Heart left ventricle (tissue), 16 donors: ENCODE results near the gene NAP1L3. TPM values are rescaled to one million over a fixed set of nuclear protein-coding genes. Genes with fewer than 3 reads are reported as not detected.

Experiments used
- ATAC-seq, 4 donors: fragments of 200-7000 bp; cut with Tn5 transposase; one replicate each; pipeline ENCODE4 v1.9.1; 2020 to 2022; ENCODE audit warnings: moderate library complexity in 4 of 4, mild to moderate bottlenecking in 3 of 4, moderate number of reproducible peaks in 1 of 4
- DNase-seq, 5 donors: peaks; one replicate each; pipeline ENCODE4 v3.0.0-alpha.2; 2020
- H3K27ac ChIP-seq, 12 donors: fragments of 200-600 bp; sonication (generic) in 4 of 12; one replicate each; pipeline versions ENCODE4 v1.5.0 to v1.8.0; 2016 to 2022; ENCODE audit warnings: mild to moderate bottlenecking in 2 of 12
- H3K27me3 ChIP-seq, 9 donors: fragments of 200-600 bp; sonication (generic) in 2 of 9; one replicate each; pipeline versions ENCODE4 v1.5.1 to v1.8.0; 2016 to 2022; ENCODE audit warnings: mild to moderate bottlenecking in 3 of 9
- H3K36me3 ChIP-seq, 9 donors: fragments of 200-600 bp; sonication (generic) in 2 of 9; one replicate each; pipeline versions ENCODE4 v1.5.0 to v1.8.0; 2018 to 2022; ENCODE audit warnings: mild to moderate bottlenecking in 2 of 9
- H3K4me1 ChIP-seq, 12 donors: fragments of 200-600 bp; sonication (generic) in 4 of 12; one replicate each; pipeline versions ENCODE4 v1.5.0 to v1.8.0; 2016 to 2022; ENCODE audit warnings: mild to moderate bottlenecking in 3 of 12
- H3K4me3 ChIP-seq, 12 donors: fragments of 200-600 bp; sonication (generic) in 4 of 12; one replicate each; pipeline versions ENCODE4 v1.5.0 to v1.8.0; 2017 to 2022; ENCODE audit warnings: mild to moderate bottlenecking in 9 of 12, moderate library complexity in 4 of 12
- H3K9me3 ChIP-seq, 12 donors: fragments of 200-600 bp; sonication (generic) in 4 of 12; one replicate each; pipeline versions ENCODE4 v1.5.0 to v1.8.0; 2016 to 2022; ENCODE audit warnings: mild to moderate bottlenecking in 1 of 12
- CTCF ChIP-seq, 12 donors: fragments of 200-600 bp; sonication (generic) in 4 of 12; IDR thresholded peaks; one replicate each; pipeline versions ENCODE4 v1.5.0 to v1.8.0; 2018 to 2022; ENCODE audit warnings: antibody characterized with exemption in 12 of 12, mild to moderate bottlenecking in 5 of 12
- POLR2A ChIP-seq, 2 donors: fragments of 450-650 bp; IDR thresholded peaks; one replicate each; pipeline ENCODE4 v1.6.1; 2017; ENCODE audit warnings: antibody characterized with exemption in 2 of 2, mild to moderate bottlenecking in 2 of 2, moderate library complexity in 2 of 2
- WGBS, 4 donors: extraction: QIAGEN DNeasy Blood & Tissue Kit in 2 of 4; methylation state at CpG; one replicate each; pipeline versions ENCODE4 v1.1.5 to v1.1.7; 2013 to 2018; 5-methylcytosine and 5-hydroxymethylcytosine counted together
- intact Hi-C, 10 donors: fragments of 100-400 bp; cut with DNase I; formaldehyde crosslinking; loops; one replicate each; pipeline versions ENCODE4 v1.11.1 to v1.14.2; 2022
- long read RNA-seq, 3 donors: library from polyadenylated mRNA; unstranded; transcript quantifications; one replicate each; pipeline ENCODE4 v2.0.0, GENCODE V29; 2020 to 2021
- polyA plus RNA-seq, 2 donors: library from polyadenylated mRNA; stranded (reverse); fragments of 200-250 nt; gene quantifications; one replicate each; pipeline ENCODE4 v1.2.3, GENCODE V29; 2013
- total RNA-seq, 9 donors: library from RNA; depleted of rRNA in 2 of 9; stranded (reverse); fragments of >200 nt in 2 of 9; fragmentation: NEBNext Ultra II Directional in 3 of 9; extraction: Animal tissue kit (Norgen Biotek cat#: 25700) in 3 of 9; gene quantifications; one replicate each; pipeline versions ENCODE4 v1.1.0 to v1.2.4, GENCODE V29; 2016 to 2023
- donor health status: ischemic (EF 13 %, LVEDD 7.1; RV severe dilation, severe dysfunction).
- donor health status: healthy with polysubstance abuse.
- donor health status: DM: no; HTN: yes; CAD: no.
- donor health status: DM: no; HTN: no; CAD: no.
- donor health status: ischemic (EF 25% LVEDD 6.9; RV normal size, moderate dysfunction).
- donor health status: ischemic (EF 25% LVEDD 5.7; RV mildly dilated, moderate dysfunction).
- donor health status: healthy.
- donor health status: DM: yes; HTN: yes; CAD: no.
- donor health status: ischemic (EF 35%, LVEDD 5.7; RV mildly dilated, moderate dysfunction).
- donor health status: nonischemic (EF 11% LVEDD 7.7; RV severe dilation, severe dysfunction).
- donor health status: DM: yes; HTN: yes; CAD: no.
- donor health status: PGD.
- donor health status: ischemic (EF 29% LVEDD 5.4; RV normal size, mild dysfunction).
- donor health status: nonischemic (EF 23%, LVEDD 6.1; RV moderate dilation, normal function).

Gene NAP1L3
- 10 to 100 TPM in 2 of 9 donors, 1 to 10 TPM in 5, under 1 TPM in 2; 0.63 to 18.9 (median 5.2) TPM for total RNA-seq
- 1 to 10 TPM; 1.1 to 2.3 TPM for polyA plus RNA-seq
- long read RNA-seq, donor 1, transcript NAP1L3-201 (1 exons, 2,639 nt) = major isoform, 19 of 19 reads
- long read RNA-seq, donor 1, partial matches to known transcripts = 0 of 19 reads
- long read RNA-seq, donor 1, other reads (novel, unspliced or antisense) = 0 of 19 reads
- long read RNA-seq, donor 2, partial matches to known transcripts = 0 of 2 reads
- long read RNA-seq, donor 2, other reads (novel, unspliced or antisense) = 0 of 2 reads
- long read RNA-seq, donor 3, partial matches to known transcripts = 0 of 3 reads
- long read RNA-seq, donor 3, other reads (novel, unspliced or antisense) = 0 of 3 reads

GRCh38 chrX:93673056-93673868, at the start of gene NAP1L3:
TSS of gene NAP1L3 (minus strand) at chrX:93673578. CDS start at chrX:93673304, 274 bp downstream.
- no peak for TF ChIP-seq CTCF (IDR thresholded peaks at IDR 0.05)
- no peak for TF ChIP-seq POLR2A (IDR thresholded peaks at IDR 0.05)
- peak; percentile 81 to 97 (median 96) for ATAC-seq
- 0 to 3% (median 1%) methylated on average over 48 to 51 of the region's 51 CpGs for WGBS, 4 donors
- DNase-seq = peak; percentile 47 to 69 (median 58)
- Histone ChIP-seq H3K4me1 (peaks cover 0 to 11% (median 0%) of the 10 kb centered on the region in 12 donors), H3K9me3 (no peaks in the 10 kb centered on the region), H3K27me3 (peaks cover 0 to 31% (median 0%) of the 10 kb centered on the region in 9 donors), H3K4me3 (peak within 1 kb of the TSS; percentile 31 to 87 (median 60)), H3K36me3 (no peaks in the 10 kb centered on the region), H3K27ac (peak within 1 kb of the TSS in 10 of 12 donors; percentile 33 to 79 (median 68))
- intact Hi-C loops = no loop called here

- H3K9me3 ChIP-seq = no peaks in the 10 kb centered on the region
- H3K4me1 ChIP-seq = no peaks in the 10 kb centered on the region
- WGBS, 4 donors = 80 to 90% (median 85%) methylated on average over 4 of the region's 4 CpGs
- H3K36me3 ChIP-seq = no peaks in the 10 kb centered on the region
- TF ChIP-seq POLR2A (IDR thresholded peaks at IDR 0.05) = no peak
- no peak for TF ChIP-seq CTCF (IDR thresholded peaks at IDR 0.05)
- H3K4me3 ChIP-seq = no peak overlapping the region
- ATAC-seq (no peak), DNase-seq (no peak)
- peaks cover 0 to 6% (median 0%) of the 10 kb centered on the region in 9 donors for H3K27me3 ChIP-seq
- no peak overlapping the region for H3K27ac ChIP-seq
- intact Hi-C loops = no loop called here
Observed at GRCh38 chrX:93711076-93711475, 37.7 kb upstream of the NAP1L3 start.

GRCh38 chrX:93703701-93704100, 30.3 kb upstream of the NAP1L3 start:
- 71 to 77% (median 76%) methylated on average over 2 of the region's 2 CpGs for WGBS, 4 donors
- Histone ChIP-seq H3K9me3 (peaks cover 0 to 3% (median 0%) of the 10 kb centered on the region in 12 donors), H3K27ac (no peak overlapping the region), H3K4me3 (no peak overlapping the region), H3K36me3 (no peaks in the 10 kb centered on the region), H3K27me3 (peaks cover 0 to 6% (median 0%) of the 10 kb centered on the region in 9 donors), H3K4me1 (no peaks in the 10 kb centered on the region)
- no peak for TF ChIP-seq POLR2A (IDR thresholded peaks at IDR 0.05)
- TF ChIP-seq CTCF (IDR thresholded peaks at IDR 0.05) = no peak
- DNase-seq = no peak
- intact Hi-C loops = no loop called here
- ATAC-seq = no peak

- no peak overlapping the region for H3K4me3 ChIP-seq
- TF ChIP-seq POLR2A (IDR thresholded peaks at IDR 0.05) = no peak
- TF ChIP-seq CTCF (IDR thresholded peaks at IDR 0.05) = no peak
- no peaks in the 10 kb centered on the region for H3K4me1 ChIP-seq
- H3K9me3 ChIP-seq = peaks cover 0 to under 1% (median 0%) of the 10 kb centered on the region in 12 donors
- no peak overlapping the region for H3K27ac ChIP-seq
- DNase-seq (no peak), ATAC-seq (no peak)
- WGBS, 4 donors = 89 to 95% (median 91%) methylated on average over 6 of the region's 6 CpGs
- no peaks in the 10 kb centered on the region for H3K36me3 ChIP-seq
- intact Hi-C loops = no loop called here
- peaks cover 0 to 4% (median 0%) of the 10 kb centered on the region in 9 donors for H3K27me3 ChIP-seq
Observed at GRCh38 chrX:93695981-93696380, 22.6 kb upstream of the NAP1L3 start.
